ENCODE measurements around the gene PTN.

The PTN gene

GRCh38 chr7:137242616-137243015, 100.9 kb downstream of the PTN start (continued):
- no peak for TF ChIP-seq ZNF529 (tag by site-specific recombination; IDR thresholded peaks at IDR 0.05; ENCODE audit: insufficient replicate concordance)
- TF ChIP-seq, protein P1, sequence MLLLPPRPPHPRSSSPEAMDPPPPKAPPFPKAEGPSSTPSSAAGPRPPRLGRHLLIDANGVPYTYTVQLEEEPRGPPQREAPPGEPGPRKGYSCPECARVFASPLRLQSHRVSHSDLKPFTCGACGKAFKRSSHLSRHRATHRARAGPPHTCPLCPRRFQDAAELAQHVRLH (tag by site-specific recombination; IDR thresholded peaks at IDR 0.05): no peak
- no peak for TF ChIP-seq ZNF514 (tag by site-specific recombination; IDR thresholded peaks at IDR 0.05)
- no peak for TF ChIP-seq ZNF624 (tag by site-specific recombination; IDR thresholded peaks at IDR 0.05)

- no peak overlapping the region for H3K4me3 ChIP-seq (ENCODE audit: low read depth, low read length)
- no peak overlapping the region for H3K27ac ChIP-seq (ENCODE audit: extremely low read depth, low read depth, low read length)
- CTCF ChIA-PET: no interaction called here
- no peaks in the 10 kb centered on the region for H3K9me3 ChIP-seq (ENCODE audit: control insufficient read depth, insufficient read depth, low read depth, low read length)
- POLR2A ChIA-PET: no interaction called here
- TF ChIP-seq ZNF654 (tag by site-specific recombination; IDR thresholded peaks at IDR 0.05; ENCODE audit: low read depth) (no peak), ZNF843 (tag by site-specific recombination; IDR thresholded peaks at IDR 0.05) (no peak), ZNF184 (tag by site-specific recombination; IDR thresholded peaks at IDR 0.05) (no peak), GLI4 (tag by site-specific recombination; IDR thresholded peaks at IDR 0.05) (no peak), REPIN1 (tag by site-specific recombination; IDR thresholded peaks at IDR 0.05; ENCODE audit: low read depth) (no peak), ZNF623 (tag by site-specific recombination; IDR thresholded peaks at IDR 0.05) (no peak), ZNF555 (tag by site-specific recombination; conservative IDR thresholded peaks at IDR 0.05) (no peak), ZNF169 (tag by site-specific recombination; IDR thresholded peaks at IDR 0.05) (no peak), ZNF585B (tag by site-specific recombination; IDR thresholded peaks at IDR 0.05) (no peak), ZNF530 (tag by site-specific recombination; IDR thresholded peaks at IDR 0.05; ENCODE audit: low read depth) (no peak), ZSCAN23 (tag by site-specific recombination; IDR thresholded peaks at IDR 0.05) (no peak), PRDM4 (tag by site-specific recombination; IDR thresholded peaks at IDR 0.05) (no peak), ZNF660 (tag by site-specific recombination; IDR thresholded peaks at IDR 0.05) (no peak), ZNF341 (tag by site-specific recombination; IDR thresholded peaks at IDR 0.05; ENCODE audit: low read depth) (no peak), PATZ1 (tag by site-specific recombination; IDR thresholded peaks at IDR 0.05) (no peak)
- TF ChIP-seq, protein P2, sequence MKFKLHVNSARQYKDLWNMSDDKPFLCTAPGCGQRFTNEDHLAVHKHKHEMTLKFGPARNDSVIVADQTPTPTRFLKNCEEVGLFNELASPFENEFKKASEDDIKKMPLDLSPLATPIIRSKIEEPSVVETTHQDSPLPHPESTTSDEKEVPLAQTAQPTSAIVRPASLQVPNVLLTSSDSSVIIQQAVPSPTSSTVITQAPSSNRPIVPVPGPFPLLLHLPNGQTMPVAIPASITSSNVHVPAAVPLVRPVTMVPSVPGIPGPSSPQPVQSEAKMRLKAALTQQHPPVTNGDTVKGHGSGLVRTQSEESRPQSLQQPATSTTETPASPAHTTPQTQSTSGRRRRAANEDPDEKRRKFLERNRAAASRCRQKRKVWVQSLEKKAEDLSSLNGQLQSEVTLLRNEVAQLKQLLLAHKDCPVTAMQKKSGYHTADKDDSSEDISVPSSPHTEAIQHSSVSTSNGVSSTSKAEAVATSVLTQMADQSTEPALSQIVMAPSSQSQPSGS (tag by site-specific recombination; IDR thresholded peaks at IDR 0.05; ENCODE audit: low read depth): no peak
- no peaks in the 10 kb centered on the region for H3K36me3 ChIP-seq (ENCODE audit: control insufficient read depth in 2 of 2, insufficient read depth in 1 of 2, low read length in 2 of 2)
- H3K4me1 ChIP-seq (ENCODE audit: control insufficient read depth, insufficient read depth, low read length): no peaks in the 10 kb centered on the region
Observed at GRCh38 chr7:137241655-137242360, 101.7 kb downstream of the PTN start.

Measured in HEK293 (cell line).